DND-41 (cell line): ENCODE measurements around the gene TENT5C.

ENCODE experiments used
- EZH2 ChIP-seq: IDR thresholded peaks from 3 replicates; pipeline ENCODE4 v1.6.1; 2012; ENCODE audit warnings: borderline replicate concordance, low read depth, mild to moderate bottlenecking, moderate library complexity, low read length, inconsistent platforms; ENCODE audit not compliant: severe bottlenecking
- TF ChIP-seq, protein P1 (sequence below): IDR thresholded peaks from 2 replicates; pipeline ENCODE4 v1.5.1; 2012; ENCODE audit warnings: borderline replicate concordance, low read length, moderate library complexity, mild to moderate bottlenecking; ENCODE audit not compliant: poor library complexity, severe bottlenecking; ENCODE audit errors: extremely low read depth

DNA sequence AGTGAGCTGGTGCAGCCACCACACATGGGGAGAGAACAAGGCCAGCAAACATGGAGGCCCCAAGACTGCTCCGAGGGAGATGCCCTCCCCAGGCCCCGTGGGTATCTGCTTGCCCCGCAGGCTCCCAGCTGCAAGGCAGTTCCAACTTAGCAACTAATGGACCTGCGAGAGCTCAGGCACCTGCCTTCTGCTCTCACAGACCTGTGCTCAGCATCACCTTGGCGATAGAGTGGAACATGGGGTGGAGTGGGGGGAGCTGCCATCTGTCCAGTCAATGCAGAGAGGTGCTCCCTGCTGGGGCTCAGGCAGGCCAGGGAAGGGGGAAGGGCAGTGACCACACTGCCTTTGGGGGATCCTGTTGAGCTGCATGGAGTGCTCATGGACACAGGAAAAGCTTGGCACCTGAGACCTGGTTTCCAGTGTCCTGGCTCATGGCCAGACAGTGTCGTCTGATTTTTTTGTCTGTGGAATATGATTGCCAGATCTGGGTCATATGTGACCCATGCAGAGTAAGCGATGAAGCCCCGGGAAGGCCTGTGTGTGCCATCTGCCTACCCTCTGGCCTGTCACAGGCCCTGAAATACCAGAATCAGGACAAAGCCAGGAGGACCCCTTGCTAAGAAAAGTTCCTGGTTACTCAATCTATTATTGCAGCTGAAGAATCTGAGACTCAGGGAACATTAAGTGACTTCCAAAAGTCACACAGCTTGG, 39.9 kb upstream of the TENT5C start:
- TF ChIP-seq, protein P1, sequence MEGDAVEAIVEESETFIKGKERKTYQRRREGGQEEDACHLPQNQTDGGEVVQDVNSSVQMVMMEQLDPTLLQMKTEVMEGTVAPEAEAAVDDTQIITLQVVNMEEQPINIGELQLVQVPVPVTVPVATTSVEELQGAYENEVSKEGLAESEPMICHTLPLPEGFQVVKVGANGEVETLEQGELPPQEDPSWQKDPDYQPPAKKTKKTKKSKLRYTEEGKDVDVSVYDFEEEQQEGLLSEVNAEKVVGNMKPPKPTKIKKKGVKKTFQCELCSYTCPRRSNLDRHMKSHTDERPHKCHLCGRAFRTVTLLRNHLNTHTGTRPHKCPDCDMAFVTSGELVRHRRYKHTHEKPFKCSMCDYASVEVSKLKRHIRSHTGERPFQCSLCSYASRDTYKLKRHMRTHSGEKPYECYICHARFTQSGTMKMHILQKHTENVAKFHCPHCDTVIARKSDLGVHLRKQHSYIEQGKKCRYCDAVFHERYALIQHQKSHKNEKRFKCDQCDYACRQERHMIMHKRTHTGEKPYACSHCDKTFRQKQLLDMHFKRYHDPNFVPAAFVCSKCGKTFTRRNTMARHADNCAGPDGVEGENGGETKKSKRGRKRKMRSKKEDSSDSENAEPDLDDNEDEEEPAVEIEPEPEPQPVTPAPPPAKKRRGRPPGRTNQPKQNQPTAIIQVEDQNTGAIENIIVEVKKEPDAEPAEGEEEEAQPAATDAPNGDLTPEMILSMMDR: no peak
- TF ChIP-seq EZH2: no peak
